DND-41 (cell line): ENCODE data around the gene THSD4.

ENCODE experiments used
- ATAC-seq: fragments of 200-7000 bp; cut with Tn5 transposase; 3 replicates; pipeline ENCODE4 v1.9.1; 2021; ENCODE audit warnings: low read depth; ENCODE audit not compliant: insufficient read depth
- DNase-seq: peaks from one replicate; pipeline ENCODE4 v3.0.0-alpha.2; 2020
- H2AFZ ChIP-seq: 2 replicates; pipeline ENCODE4 v1.6.0; 2012; ENCODE audit warnings: low read depth, low read length
- H3K27ac ChIP-seq: 2 replicates; pipeline ENCODE4 v1.5.1; 2012; ENCODE audit warnings: low read length, inconsistent platforms
- H3K27me3 ChIP-seq: fragments of 200-600 bp; sonication (generic); 2 replicates; pipeline ENCODE4 v1.6.0; 2012; ENCODE audit warnings: low read length, mild to moderate bottlenecking, inconsistent platforms; ENCODE audit not compliant: insufficient read depth, poor library complexity
- H3K36me3 ChIP-seq: 2 replicates; pipeline ENCODE4 v1.5.1; 2012; ENCODE audit warnings: low read length, inconsistent platforms; ENCODE audit not compliant: insufficient read depth
- H3K4me1 ChIP-seq: 2 replicates; pipeline ENCODE4 v1.5.1; 2012; ENCODE audit warnings: mild to moderate bottlenecking, low read length; ENCODE audit not compliant: insufficient read depth
- H3K4me2 ChIP-seq: 2 replicates; pipeline ENCODE4 v1.6.0; 2012; ENCODE audit warnings: mild to moderate bottlenecking, moderate library complexity, low read length, inconsistent platforms; ENCODE audit not compliant: insufficient read depth
- H3K4me3 ChIP-seq, 2 experiments: fragments of 200-600 bp in 1 of 2; shearing (Covaris generic) in 1 of 2; 2 replicates each; pipeline ENCODE4 v1.5.1; 2012 to 2016; ENCODE audit warnings: inconsistent platforms in 2 of 2, low read length in 2 of 2, mild to moderate bottlenecking in 2 of 2, low read depth in 1 of 2, moderate library complexity in 1 of 2
- H3K79me2 ChIP-seq: 2 replicates; pipeline ENCODE4 v1.6.0; 2012; ENCODE audit warnings: low read length, inconsistent platforms; ENCODE audit not compliant: insufficient read depth
- H3K9ac ChIP-seq: 2 replicates; pipeline ENCODE4 v1.6.0; 2012; ENCODE audit warnings: low read depth, mild to moderate bottlenecking, inconsistent platforms, low read length, moderate library complexity
- H3K9me3 ChIP-seq: 2 replicates; pipeline ENCODE4 v1.5.1; 2012; ENCODE audit warnings: low read length, moderate library complexity, mild to moderate bottlenecking, inconsistent platforms; ENCODE audit not compliant: insufficient read depth, severe bottlenecking
- H4K20me1 ChIP-seq: 2 replicates; pipeline ENCODE4 v1.6.0; 2012; ENCODE audit warnings: low read length; ENCODE audit not compliant: insufficient read depth
- CTCF ChIP-seq: IDR thresholded peaks from 2 replicates; pipeline ENCODE4 v1.5.1; 2012; ENCODE audit warnings: borderline replicate concordance, low read length, moderate library complexity, mild to moderate bottlenecking; ENCODE audit not compliant: poor library complexity, severe bottlenecking; ENCODE audit errors: extremely low read depth
- EZH2 ChIP-seq: IDR thresholded peaks from 3 replicates; pipeline ENCODE4 v1.6.1; 2012; ENCODE audit warnings: borderline replicate concordance, low read depth, mild to moderate bottlenecking, moderate library complexity, low read length, inconsistent platforms; ENCODE audit not compliant: severe bottlenecking

Gene THSD4

GRCh38 chr15:71449363-71449762 lies 334.1 kb downstream of the THSD4 start:
- TF ChIP-seq CTCF (no peak), EZH2 (no peak)
- DNase-seq, result no peak
- Histone ChIP-seq H4K20me1 (no peaks in the 10 kb centered on the region), H3K79me2 (no peaks in the 10 kb centered on the region), H2AFZ (no peak overlapping the region), H3K4me2 (no peak overlapping the region), H3K9ac (no peak overlapping the region), H3K36me3 (no peaks in the 10 kb centered on the region), H3K4me1 (no peaks in the 10 kb centered on the region), H3K4me3 (no peak overlapping the region), H3K27ac (no peak overlapping the region), H3K9me3 (no peaks in the 10 kb centered on the region), H3K27me3 (no peaks in the 10 kb centered on the region)
- ATAC-seq, result no peak

- Histone ChIP-seq H3K9ac (no peak overlapping the region), H3K4me1 (no peaks in the 10 kb centered on the region), H3K27me3 (peaks cover 3% of the 10 kb centered on the region), H3K4me3 (no peak overlapping the region), H3K79me2 (no peaks in the 10 kb centered on the region), H2AFZ (no peak overlapping the region), H3K27ac (no peak overlapping the region), H4K20me1 (no peaks in the 10 kb centered on the region), H3K36me3 (no peaks in the 10 kb centered on the region), H3K4me2 (no peak overlapping the region), H3K9me3 (no peaks in the 10 kb centered on the region)
- TF ChIP-seq CTCF (no peak), EZH2 (no peak)
- DNase-seq (no peak), ATAC-seq (no peak)
Measured at GRCh38 chr15:71449956-71450355, 334.7 kb downstream of the THSD4 start.

- Histone ChIP-seq H3K36me3 (no peaks in the 10 kb centered on the region), H3K4me1 (no peaks in the 10 kb centered on the region), H3K9me3 (no peaks in the 10 kb centered on the region), H4K20me1 (no peaks in the 10 kb centered on the region), H3K4me3 (no peak overlapping the region), H3K79me2 (no peaks in the 10 kb centered on the region), H3K27ac (no peak overlapping the region), H3K4me2 (no peak overlapping the region), H3K27me3 (peaks cover 4% of the 10 kb centered on the region), H2AFZ (no peak overlapping the region), H3K9ac (no peak overlapping the region)
- TF ChIP-seq CTCF (no peak), EZH2 (no peak)
- ATAC-seq (no peak), DNase-seq (no peak)
Measured at GRCh38 chr15:71451130-71451529, 335.9 kb downstream of the THSD4 start.

- Histone ChIP-seq H3K79me2 (no peaks in the 10 kb centered on the region), H3K9me3 (no peaks in the 10 kb centered on the region), H3K27me3 (peaks cover 4% of the 10 kb centered on the region), H3K4me2 (no peak overlapping the region), H3K4me1 (no peaks in the 10 kb centered on the region), H3K27ac (no peak overlapping the region), H2AFZ (no peak overlapping the region), H3K36me3 (no peaks in the 10 kb centered on the region), H4K20me1 (no peaks in the 10 kb centered on the region), H3K4me3 (no peak overlapping the region), H3K9ac (no peak overlapping the region)
- TF ChIP-seq CTCF (no peak), EZH2 (no peak)
- ATAC-seq (no peak), DNase-seq (no peak)
Measured at GRCh38 chr15:71452893-71453292, 337.6 kb downstream of the THSD4 start.
